A673 (cell line): ENCODE measurements around the gene MFNG.

Experiments
- EZH2 ChIP-seq: fragments of 200-600 bp; sonication (generic); IDR thresholded peaks from 2 replicates; pipeline ENCODE4 v1.6.1; 2017; ENCODE audit warnings: borderline replicate concordance, low read depth, mild to moderate bottlenecking, mixed read lengths, antibody characterized with exemption, low read length; ENCODE audit not compliant: poor library complexity, severe bottlenecking
- TF ChIP-seq, protein P1 (sequence below): fragments of 300-800, 200-600 bp; sonication (generic); conservative IDR thresholded peaks from 2 replicates; pipeline ENCODE4 v1.5.1; 2017; ENCODE audit warnings: low read depth, mild to moderate bottlenecking, antibody characterized with exemption, low read length, moderate library complexity, mixed read lengths

DNA sequence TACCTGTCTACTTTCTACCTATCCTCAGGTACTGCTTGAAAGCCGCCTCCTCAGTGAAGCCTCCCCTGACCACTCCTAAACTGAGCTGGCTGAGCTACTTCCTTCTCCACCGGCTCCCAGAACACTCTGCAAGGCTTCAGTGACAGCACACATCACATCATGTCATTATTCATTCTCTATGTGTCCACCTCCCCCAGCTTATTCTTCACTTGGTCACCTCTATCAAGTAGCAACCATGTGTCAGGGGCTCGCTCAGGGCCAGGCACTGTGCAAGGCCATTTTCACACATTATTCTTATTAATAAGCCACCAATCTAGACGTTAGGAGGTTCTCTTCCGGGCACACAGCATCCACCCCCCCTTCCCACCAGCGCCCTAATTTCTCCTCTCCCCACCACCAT lies 55.2 kb downstream of the MFNG start:
- TF ChIP-seq, protein P1, sequence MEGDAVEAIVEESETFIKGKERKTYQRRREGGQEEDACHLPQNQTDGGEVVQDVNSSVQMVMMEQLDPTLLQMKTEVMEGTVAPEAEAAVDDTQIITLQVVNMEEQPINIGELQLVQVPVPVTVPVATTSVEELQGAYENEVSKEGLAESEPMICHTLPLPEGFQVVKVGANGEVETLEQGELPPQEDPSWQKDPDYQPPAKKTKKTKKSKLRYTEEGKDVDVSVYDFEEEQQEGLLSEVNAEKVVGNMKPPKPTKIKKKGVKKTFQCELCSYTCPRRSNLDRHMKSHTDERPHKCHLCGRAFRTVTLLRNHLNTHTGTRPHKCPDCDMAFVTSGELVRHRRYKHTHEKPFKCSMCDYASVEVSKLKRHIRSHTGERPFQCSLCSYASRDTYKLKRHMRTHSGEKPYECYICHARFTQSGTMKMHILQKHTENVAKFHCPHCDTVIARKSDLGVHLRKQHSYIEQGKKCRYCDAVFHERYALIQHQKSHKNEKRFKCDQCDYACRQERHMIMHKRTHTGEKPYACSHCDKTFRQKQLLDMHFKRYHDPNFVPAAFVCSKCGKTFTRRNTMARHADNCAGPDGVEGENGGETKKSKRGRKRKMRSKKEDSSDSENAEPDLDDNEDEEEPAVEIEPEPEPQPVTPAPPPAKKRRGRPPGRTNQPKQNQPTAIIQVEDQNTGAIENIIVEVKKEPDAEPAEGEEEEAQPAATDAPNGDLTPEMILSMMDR = no peak
- TF ChIP-seq EZH2 = no peak
